Osteocyte (in vitro differentiated cells): ENCODE results near the gene OAS1. TPM values are rescaled to one million over a fixed set of nuclear protein-coding genes. Genes with fewer than 3 reads are reported as not detected.
A peak's percentile ranks its signal among the peaks of the same experiment; 100 is the strongest.
"Not testable (repeated sequence)": the region's sequence is repeated elsewhere in the genome, so short reads cannot be mapped to it uniquely, and the experiment has no call there.

Source experiments
- DNase-seq: peaks from one replicate; pipeline ENCODE4 v3.0.0; 2021; ENCODE audit warnings: mixed read lengths; ENCODE audit not compliant: unreplicated experiment; ENCODE audit errors: extremely low spot score
- H3K27ac Mint-ChIP-seq: one replicate; pipeline ENCODE4 v1.8.0; 2021; ENCODE audit warnings: mild to moderate bottlenecking, mixed read lengths; ENCODE audit not compliant: unreplicated experiment
- H3K27me3 Mint-ChIP-seq: one replicate; pipeline ENCODE4 v1.8.0; 2021; ENCODE audit warnings: mixed read lengths; ENCODE audit not compliant: unreplicated experiment
- H3K36me3 Mint-ChIP-seq: one replicate; pipeline ENCODE4 v1.8.0; 2021; ENCODE audit warnings: mixed read lengths; ENCODE audit not compliant: unreplicated experiment
- H3K4me1 Mint-ChIP-seq: one replicate; pipeline ENCODE4 v1.8.0; 2021; ENCODE audit warnings: mixed read lengths; ENCODE audit not compliant: unreplicated experiment
- H3K4me3 Mint-ChIP-seq: one replicate; pipeline ENCODE4 v1.8.0; 2021; ENCODE audit warnings: mild to moderate bottlenecking, moderate library complexity, mixed read lengths; ENCODE audit not compliant: unreplicated experiment
- H3K9me3 Mint-ChIP-seq: one replicate; pipeline ENCODE4 v1.8.0; 2021; ENCODE audit warnings: mixed read lengths; ENCODE audit not compliant: unreplicated experiment
- total RNA-seq: library from RNA; stranded (reverse); gene quantifications from 2 replicates; pipeline ENCODE4 v1.2.1, GENCODE V29; 2021
- TF ChIP-seq, protein P1 (sequence below): fragments of 200-600 bp; sonication (generic); IDR thresholded peaks from 2 replicates; pipeline ENCODE4 v1.5.0; 2021; ENCODE audit warnings: antibody characterized with exemption, mild to moderate bottlenecking, moderate library complexity

The OAS1 gene
- total RNA-seq, 1 donor from 2014 or later, result 0.48 TPM

DNA sequence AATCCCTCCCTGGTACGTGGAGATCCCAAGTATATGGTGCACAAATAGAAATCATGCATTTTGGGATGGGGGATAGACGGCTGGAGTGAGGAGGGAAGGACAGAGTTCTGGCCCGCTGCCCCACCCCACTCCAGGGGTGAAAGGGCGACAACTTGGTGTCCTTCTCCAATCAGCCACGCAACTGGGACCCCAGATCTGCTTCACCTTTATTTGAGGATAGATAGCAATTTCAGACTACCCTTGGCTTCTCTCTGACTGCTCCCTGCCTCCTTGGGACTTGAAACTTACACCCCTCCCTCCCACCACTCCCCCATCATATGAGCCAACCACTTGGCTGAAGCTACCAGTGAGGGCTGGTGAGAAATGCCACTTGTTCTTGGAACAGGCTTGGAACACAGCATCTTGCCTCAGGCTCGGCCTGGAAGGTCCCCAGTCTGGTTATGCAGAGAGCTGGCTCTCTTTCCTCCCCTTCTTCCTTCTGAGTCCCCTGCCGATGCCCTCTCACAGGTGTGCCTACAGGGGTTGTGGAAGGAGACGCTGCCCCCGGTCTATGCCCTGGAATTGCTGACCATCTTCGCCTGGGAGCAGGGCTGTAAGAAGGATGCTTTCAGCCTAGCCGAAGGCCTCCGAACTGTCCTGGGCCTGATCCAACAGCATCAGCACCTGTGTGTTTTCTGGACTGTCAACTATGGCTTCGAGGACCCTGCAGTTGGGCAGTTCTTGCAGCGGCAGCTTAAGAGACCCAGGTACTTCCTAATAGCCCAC, 39.7 kb downstream of the OAS1 start:
- peak; percentile 70 for DNase-seq
- TF ChIP-seq, protein P1, sequence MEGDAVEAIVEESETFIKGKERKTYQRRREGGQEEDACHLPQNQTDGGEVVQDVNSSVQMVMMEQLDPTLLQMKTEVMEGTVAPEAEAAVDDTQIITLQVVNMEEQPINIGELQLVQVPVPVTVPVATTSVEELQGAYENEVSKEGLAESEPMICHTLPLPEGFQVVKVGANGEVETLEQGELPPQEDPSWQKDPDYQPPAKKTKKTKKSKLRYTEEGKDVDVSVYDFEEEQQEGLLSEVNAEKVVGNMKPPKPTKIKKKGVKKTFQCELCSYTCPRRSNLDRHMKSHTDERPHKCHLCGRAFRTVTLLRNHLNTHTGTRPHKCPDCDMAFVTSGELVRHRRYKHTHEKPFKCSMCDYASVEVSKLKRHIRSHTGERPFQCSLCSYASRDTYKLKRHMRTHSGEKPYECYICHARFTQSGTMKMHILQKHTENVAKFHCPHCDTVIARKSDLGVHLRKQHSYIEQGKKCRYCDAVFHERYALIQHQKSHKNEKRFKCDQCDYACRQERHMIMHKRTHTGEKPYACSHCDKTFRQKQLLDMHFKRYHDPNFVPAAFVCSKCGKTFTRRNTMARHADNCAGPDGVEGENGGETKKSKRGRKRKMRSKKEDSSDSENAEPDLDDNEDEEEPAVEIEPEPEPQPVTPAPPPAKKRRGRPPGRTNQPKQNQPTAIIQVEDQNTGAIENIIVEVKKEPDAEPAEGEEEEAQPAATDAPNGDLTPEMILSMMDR, result no peak
- no peak overlapping the region for H3K27ac Mint-ChIP-seq

GRCh38 chr12:112947314-112947713, 40.6 kb downstream of the OAS1 start:
- TF ChIP-seq, protein P1, result no peak
- Mint-ChIP-seq H3K27ac (no peak overlapping the region), H3K9me3 (peaks cover 4% of the 10 kb centered on the region), H3K27me3 (no peaks in the 10 kb centered on the region), H3K36me3 (no peaks in the 10 kb centered on the region), H3K4me3 (no peak overlapping the region), H3K4me1 (no peaks in the 10 kb centered on the region)
- DNase-seq, result no peak

More for the DNA sequence above, 39.7 kb downstream of the OAS1 start:
- no peaks in the 10 kb centered on the region for H3K36me3 Mint-ChIP-seq
- H3K4me1 Mint-ChIP-seq, result no peaks in the 10 kb centered on the region
- H3K27me3 Mint-ChIP-seq, result no peaks in the 10 kb centered on the region
- no peaks in the 10 kb centered on the region for H3K9me3 Mint-ChIP-seq
- H3K4me3 Mint-ChIP-seq, result no peak overlapping the region

- TF ChIP-seq, protein P1, result no peak
- Mint-ChIP-seq H3K27ac (no peak overlapping the region), H3K36me3 (no peaks in the 10 kb centered on the region), H3K27me3 (no peaks in the 10 kb centered on the region), H3K4me1 (no peaks in the 10 kb centered on the region), H3K9me3 (peaks cover 6% of the 10 kb centered on the region), H3K4me3 (no peak overlapping the region)
- peak; percentile 49 for DNase-seq
Measured at GRCh38 chr12:112947761-112948160, 41.0 kb downstream of the OAS1 start.

DNA sequence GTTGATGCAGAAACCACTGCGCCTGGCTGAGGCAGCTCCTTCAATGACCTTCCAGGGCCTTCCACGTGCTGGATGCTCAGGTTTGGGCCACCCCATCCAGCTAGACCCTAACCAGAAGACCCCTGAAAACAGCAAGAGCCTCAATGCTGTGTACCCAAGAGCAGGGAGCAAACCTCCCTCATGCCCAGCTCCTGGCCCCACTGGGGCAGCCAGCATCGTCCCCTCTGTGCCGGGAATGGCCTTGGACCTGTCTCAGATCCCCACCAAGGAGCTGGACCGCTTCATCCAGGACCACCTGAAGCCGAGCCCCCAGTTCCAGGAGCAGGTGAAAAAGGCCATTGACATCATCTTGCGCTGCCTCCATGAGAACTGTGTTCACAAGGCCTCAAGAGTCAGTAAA, 42.0 kb downstream of the OAS1 start:
- H3K36me3 Mint-ChIP-seq, result no peaks in the 10 kb centered on the region
- no peaks in the 10 kb centered on the region for H3K4me1 Mint-ChIP-seq
- no peak overlapping the region for H3K27ac Mint-ChIP-seq
- TF ChIP-seq, protein P1, result no peak
- DNase-seq, result peak; percentile 80
- H3K27me3 Mint-ChIP-seq, result no peaks in the 10 kb centered on the region
- H3K4me3 Mint-ChIP-seq, result no peak overlapping the region
- peaks cover 6% of the 10 kb centered on the region for H3K9me3 Mint-ChIP-seq

DNA sequence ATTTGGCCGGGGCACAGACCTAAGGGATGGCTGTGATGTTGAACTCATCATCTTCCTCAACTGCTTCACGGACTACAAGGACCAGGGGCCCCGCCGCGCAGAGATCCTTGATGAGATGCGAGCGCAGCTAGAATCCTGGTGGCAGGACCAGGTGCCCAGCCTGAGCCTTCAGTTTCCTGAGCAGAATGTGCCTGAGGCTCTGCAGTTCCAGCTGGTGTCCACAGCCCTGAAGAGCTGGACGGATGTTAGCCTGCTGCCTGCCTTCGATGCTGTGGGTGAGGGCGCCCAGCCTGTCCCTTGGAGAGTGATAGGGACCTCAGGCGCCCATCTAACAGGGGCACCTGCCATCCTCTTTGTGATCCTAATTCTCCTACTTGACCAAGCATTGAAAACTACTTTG, 43.9 kb downstream of the OAS1 start:
- H3K4me3 Mint-ChIP-seq, result no peak overlapping the region
- H3K27ac Mint-ChIP-seq, result no peak overlapping the region
- TF ChIP-seq, protein P1, result no peak
- no peaks in the 10 kb centered on the region for H3K36me3 Mint-ChIP-seq
- peaks cover 12% of the 10 kb centered on the region for H3K9me3 Mint-ChIP-seq
- DNase-seq, result peak; percentile 19
- H3K4me1 Mint-ChIP-seq, result no peaks in the 10 kb centered on the region
- no peaks in the 10 kb centered on the region for H3K27me3 Mint-ChIP-seq

- H3K27me3 Mint-ChIP-seq, H3K36me3 Mint-ChIP-seq, H3K4me1 Mint-ChIP-seq, DNase-seq, H3K4me3 Mint-ChIP-seq, H3K27ac Mint-ChIP-seq: not testable (repeated sequence)
- peaks cover 23% of the 10 kb centered on the region for H3K9me3 Mint-ChIP-seq
Measured at GRCh38 chr12:112957125-112957524, 50.4 kb downstream of the OAS1 start.
